Astrocyte of the spinal cord (primary cell): ENCODE data around the gene PALM.
A peak's percentile ranks its signal among the peaks of the same experiment; 100 is the strongest.

Source experiments
- DNase-seq: peaks from one replicate; pipeline ENCODE4 v3.0.0; 2011; ENCODE audit warnings: low read depth, low spot score
- H3K4me3 ChIP-seq: 2 replicates; pipeline ENCODE4 v1.5.1; 2011; ENCODE audit warnings: low read depth, mild to moderate bottlenecking, low read length, moderate library complexity
- in situ Hi-C: cut with HindIII; loops from 2 replicates; pipeline ENCODE4 v1.10.0; 2017; ENCODE audit warnings: low sequenced_read_pairs
- TF ChIP-seq, protein P1 (sequence below): IDR thresholded peaks from 2 replicates; pipeline ENCODE4 v1.5.1; 2012; ENCODE audit warnings: low read depth, mild to moderate bottlenecking, low read length, inconsistent platforms

Gene PALM

DNA sequence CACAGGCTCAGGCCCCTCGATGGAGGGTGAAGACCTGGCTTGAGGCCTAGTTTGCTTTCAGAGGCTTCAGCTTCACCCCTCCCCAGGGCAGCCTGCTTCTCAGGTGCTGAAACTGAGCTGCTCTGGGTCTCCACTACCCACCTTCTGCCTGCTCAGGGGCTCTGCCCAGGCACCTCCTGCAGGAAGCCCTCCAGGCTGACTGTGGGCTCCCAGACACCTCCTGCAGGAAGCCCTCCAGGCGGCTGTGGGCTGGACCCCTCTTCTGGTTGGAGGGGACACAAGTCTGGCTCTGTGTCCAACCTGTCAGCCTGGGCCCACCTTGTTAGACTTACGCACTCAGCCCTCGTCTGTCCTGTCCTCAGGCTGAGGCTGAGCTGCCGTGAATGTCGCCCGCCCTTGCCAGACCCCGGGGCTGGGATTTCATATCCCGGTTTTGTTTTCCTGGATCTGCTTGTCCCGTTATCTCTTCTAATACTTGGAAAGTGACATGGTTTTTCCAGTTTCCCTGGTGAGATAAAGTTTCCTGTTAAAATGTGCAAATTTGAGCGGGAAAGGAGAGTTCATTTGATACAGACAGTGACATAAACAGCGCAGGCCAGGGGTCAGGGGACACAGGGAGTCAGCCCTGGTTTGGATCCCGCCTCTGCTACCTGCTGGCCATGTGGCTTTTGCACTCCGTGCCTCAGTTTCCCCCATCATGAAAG lies 21.4 kb downstream of the PALM start:
- no peak for DNase-seq
- no peak overlapping the region for H3K4me3 ChIP-seq
- in situ Hi-C loops: no loop called here
- TF ChIP-seq, protein P1, sequence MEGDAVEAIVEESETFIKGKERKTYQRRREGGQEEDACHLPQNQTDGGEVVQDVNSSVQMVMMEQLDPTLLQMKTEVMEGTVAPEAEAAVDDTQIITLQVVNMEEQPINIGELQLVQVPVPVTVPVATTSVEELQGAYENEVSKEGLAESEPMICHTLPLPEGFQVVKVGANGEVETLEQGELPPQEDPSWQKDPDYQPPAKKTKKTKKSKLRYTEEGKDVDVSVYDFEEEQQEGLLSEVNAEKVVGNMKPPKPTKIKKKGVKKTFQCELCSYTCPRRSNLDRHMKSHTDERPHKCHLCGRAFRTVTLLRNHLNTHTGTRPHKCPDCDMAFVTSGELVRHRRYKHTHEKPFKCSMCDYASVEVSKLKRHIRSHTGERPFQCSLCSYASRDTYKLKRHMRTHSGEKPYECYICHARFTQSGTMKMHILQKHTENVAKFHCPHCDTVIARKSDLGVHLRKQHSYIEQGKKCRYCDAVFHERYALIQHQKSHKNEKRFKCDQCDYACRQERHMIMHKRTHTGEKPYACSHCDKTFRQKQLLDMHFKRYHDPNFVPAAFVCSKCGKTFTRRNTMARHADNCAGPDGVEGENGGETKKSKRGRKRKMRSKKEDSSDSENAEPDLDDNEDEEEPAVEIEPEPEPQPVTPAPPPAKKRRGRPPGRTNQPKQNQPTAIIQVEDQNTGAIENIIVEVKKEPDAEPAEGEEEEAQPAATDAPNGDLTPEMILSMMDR: no peak

DNA sequence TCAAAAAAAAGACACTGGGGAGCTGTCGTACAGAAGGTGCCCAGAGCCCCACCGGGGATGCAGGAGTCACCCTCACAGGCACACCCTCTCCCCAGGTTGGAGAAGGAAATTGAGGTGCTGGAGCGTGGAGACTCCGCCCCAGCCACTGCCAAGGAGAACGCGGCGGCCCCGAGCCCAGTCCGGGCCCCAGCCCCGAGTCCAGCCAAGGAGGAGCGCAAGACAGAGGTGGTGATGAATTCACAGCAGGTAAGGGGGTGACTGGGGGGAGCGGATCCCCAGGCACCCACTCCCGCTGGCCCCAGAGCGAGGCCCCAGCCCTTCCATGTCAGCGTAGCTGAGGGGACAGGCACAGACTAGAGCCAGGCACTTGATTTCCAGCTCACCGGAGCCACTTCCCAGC lies 22.3 kb downstream of the PALM start:
- H3K4me3 ChIP-seq: no peak overlapping the region
- TF ChIP-seq, protein P1: no peak
- DNase-seq: no peak
- in situ Hi-C loops: no loop called here

DNA sequence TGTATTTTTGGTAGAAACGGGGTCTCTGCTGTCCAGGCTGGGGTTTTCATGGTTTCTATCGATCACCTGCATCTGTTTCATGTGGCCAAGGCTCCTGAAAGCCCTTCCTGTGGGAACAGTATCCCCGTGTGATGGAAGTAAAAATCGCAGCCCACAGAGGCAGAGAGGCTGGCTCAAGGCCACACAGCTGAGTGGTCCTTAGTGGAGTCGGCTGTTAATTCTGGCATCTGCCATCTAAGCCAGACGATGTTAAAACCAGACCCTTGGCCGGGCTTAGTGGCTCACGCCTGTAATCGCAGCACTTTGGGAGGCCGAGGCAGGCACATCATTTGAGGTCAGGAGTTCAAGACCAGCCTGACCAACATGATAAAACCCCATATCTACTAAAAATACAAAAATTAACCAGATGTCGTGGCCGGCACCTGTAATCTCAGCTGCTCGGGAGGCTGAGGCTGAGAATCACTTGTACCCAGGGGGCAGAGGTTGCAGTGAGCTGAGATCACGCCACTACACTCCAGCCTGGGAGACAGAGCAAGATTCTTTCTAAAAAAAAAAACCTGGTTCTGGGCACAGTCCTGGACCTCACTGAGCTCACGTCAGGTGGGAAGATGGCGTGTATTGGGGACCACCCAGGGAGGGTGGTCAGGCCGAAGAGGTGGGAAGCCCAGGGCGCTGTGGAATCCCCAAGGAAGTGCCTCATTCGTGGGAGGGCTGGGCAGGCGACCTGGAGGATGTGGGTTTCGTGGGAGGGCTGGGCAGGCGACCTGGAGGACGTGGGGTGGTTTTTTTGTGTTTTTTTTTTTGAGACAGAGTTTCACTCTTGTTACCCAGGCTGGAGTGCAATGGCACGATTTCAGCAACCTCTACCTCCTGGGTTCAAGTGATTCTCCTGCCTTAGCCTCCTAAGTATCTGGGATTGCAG lies 23.7 kb downstream of the PALM start:
- no peak for DNase-seq
- in situ Hi-C loops: no loop called here
- TF ChIP-seq, protein P1: no peak
- no peak overlapping the region for H3K4me3 ChIP-seq

DNA sequence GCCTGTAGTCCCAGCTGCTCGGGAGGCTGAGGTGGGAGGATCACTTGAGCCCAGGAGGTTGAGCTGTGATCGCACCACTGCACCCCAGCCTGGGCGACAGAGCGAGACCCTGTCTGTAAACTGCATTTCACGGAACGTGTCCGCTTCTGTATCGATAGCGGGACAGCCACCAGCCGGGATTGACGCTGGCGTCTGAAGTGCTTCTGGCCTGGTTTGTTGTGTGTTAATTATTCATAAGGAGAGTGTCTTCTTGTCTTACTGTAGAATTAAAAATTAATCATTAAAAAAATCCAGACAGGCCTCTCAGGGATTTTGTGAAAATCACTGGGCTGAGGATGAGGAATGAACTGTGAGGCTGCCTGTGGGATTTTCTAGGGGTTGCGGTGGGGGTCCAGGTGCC lies 26.0 kb downstream of the PALM start:
- TF ChIP-seq, protein P1: no peak
- in situ Hi-C loops: no loop called here
- no peak overlapping the region for H3K4me3 ChIP-seq
- no peak for DNase-seq

DNA sequence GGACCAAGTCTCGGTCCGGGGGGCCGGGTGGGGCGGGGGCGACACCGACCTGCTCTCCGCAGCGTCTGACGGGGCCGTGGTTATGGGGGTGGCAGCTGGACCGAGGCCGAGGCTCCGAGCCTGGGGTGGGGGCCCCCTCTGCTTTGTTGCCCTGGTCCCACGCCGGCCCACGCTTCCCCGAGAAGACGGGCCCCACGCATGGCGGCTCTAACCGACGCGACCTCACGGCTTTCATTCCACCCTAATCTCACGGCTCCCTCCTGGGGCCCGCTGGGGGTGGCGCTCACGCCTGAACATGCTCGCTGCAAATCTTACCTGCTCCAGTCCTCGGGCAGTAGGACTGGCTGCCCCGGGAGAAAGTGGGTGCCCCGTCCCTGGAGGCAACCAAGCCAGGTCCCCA lies 27.4 kb downstream of the PALM start:
- no peak overlapping the region for H3K4me3 ChIP-seq
- DNase-seq: no peak
- in situ Hi-C loops: no loop called here
- TF ChIP-seq, protein P1: no peak

DNA sequence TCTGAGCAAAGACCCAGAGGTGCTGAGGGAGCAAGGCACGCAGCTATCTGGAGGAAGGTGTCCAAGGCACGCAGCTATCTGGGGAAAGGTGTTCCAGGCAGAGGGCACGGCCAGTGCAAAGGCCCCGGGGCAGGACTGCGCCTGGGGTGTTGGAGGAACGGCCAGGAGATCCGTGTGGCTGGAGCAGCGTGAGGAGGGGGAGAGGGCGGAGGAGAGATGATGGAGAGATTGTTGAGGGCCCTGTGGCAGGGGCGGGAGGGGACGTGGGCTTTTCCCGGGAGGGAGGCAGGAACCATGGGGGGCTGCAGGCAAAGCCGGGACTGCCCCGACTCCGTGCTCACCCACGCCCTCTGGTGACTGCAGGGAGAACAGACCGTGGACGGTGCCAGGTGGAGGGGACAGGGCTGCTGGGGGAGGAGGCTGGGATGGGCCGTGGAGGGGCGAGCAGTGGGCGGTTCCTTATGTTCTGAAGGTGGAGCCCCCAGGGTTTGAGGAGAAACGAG lies 28.9 kb downstream of the PALM start:
- no peak for DNase-seq
- TF ChIP-seq, protein P1: peak; percentile 78
- no peak overlapping the region for H3K4me3 ChIP-seq
- in situ Hi-C loops: no loop called here
